Neural cell (in vitro differentiated cells): Measurements from ENCODE around the gene SDK2. TPM values are rescaled to one million over a fixed set of nuclear protein-coding genes. Genes with fewer than 3 reads are reported as not detected.
"Not testable (repeated sequence)": the region's sequence is repeated elsewhere in the genome, so short reads cannot be mapped to it uniquely, and the experiment has no call there.

Source experiments
- H2AFZ ChIP-seq: fragments of 200-600, 300-800 bp; sonication (generic), shearing (Covaris generic); 2 replicates; pipeline ENCODE4 v1.6.0; 2014; ENCODE audit warnings: low read depth, mild to moderate bottlenecking, antibody characterized with exemption, low read length, moderate library complexity
- H3F3A ChIP-seq: fragments of 200-600 bp; shearing (Covaris generic); 2 replicates; pipeline ENCODE4 v1.6.1; 2016; ENCODE audit warnings: mild to moderate bottlenecking, moderate library complexity, mixed read lengths, antibody characterized with exemption, low read length; ENCODE audit not compliant: insufficient read depth, poor library complexity, severe bottlenecking
- H3K27ac ChIP-seq: fragments of 200-600, 300-800 bp; sonication (generic), shearing (Covaris generic); 2 replicates; pipeline ENCODE4 v1.5.1; 2014; ENCODE audit warnings: mild to moderate bottlenecking, low read length, moderate library complexity
- H3K27me3 ChIP-seq: fragments of 300-800, 200-600 bp; sonication (generic), shearing (Covaris generic); 2 replicates; pipeline ENCODE4 v1.6.0; 2014; ENCODE audit warnings: mild to moderate bottlenecking, low read depth, low read length, moderate library complexity; ENCODE audit not compliant: insufficient read depth
- H3K36me3 ChIP-seq: fragments of 300-800, 200-600 bp; sonication (generic), shearing (Covaris generic); 2 replicates; pipeline ENCODE4 v1.5.1; 2014; ENCODE audit warnings: mild to moderate bottlenecking, antibody characterized with exemption, low read length, moderate library complexity; ENCODE audit not compliant: insufficient read depth
- H3K4me2 ChIP-seq: fragments of 300-800, 200-600 bp; sonication (generic), shearing (Covaris generic); 2 replicates; pipeline ENCODE4 v1.6.0; 2014; ENCODE audit warnings: mild to moderate bottlenecking, low read length
- H3K4me3 ChIP-seq: fragments of 300-800, 200-600 bp; sonication (generic), shearing (Covaris generic); 2 replicates; pipeline ENCODE4 v1.5.1; 2014; ENCODE audit warnings: mild to moderate bottlenecking, low read length, moderate library complexity
- H3K79me2 ChIP-seq: fragments of 200-600 bp; shearing (Covaris generic); replicated peaks from 2 replicates; pipeline ENCODE4 v1.6.0; 2014; ENCODE audit warnings: mild to moderate bottlenecking, low read length, moderate library complexity; ENCODE audit not compliant: insufficient read depth
- H3K9ac ChIP-seq: fragments of 300-800, 200-600 bp; sonication (generic), shearing (Covaris generic); 2 replicates; pipeline ENCODE4 v1.6.1; 2016; ENCODE audit warnings: mild to moderate bottlenecking, low read length, mixed read lengths
- H3K9me2 ChIP-seq: fragments of 200-600 bp; shearing (Covaris generic); 2 replicates; pipeline ENCODE4 v1.6.1; 2016; ENCODE audit warnings: mild to moderate bottlenecking, low read length, mixed read lengths; ENCODE audit not compliant: insufficient read depth
- H3K9me3 ChIP-seq: fragments of 200-600, 300-800 bp; sonication (generic), shearing (Covaris generic); 2 replicates; pipeline ENCODE4 v1.6.1; 2016; ENCODE audit warnings: mild to moderate bottlenecking, mixed run types, low read length, moderate library complexity, mixed read lengths
- H4K20me1 ChIP-seq: fragments of 200-600 bp; shearing (Covaris generic); 2 replicates; pipeline ENCODE4 v1.6.1; 2016; ENCODE audit warnings: mild to moderate bottlenecking, mixed run types; ENCODE audit not compliant: insufficient read depth
- EP300 ChIP-seq: fragments of 450-650 bp; conservative IDR thresholded peaks from 2 replicates; pipeline ENCODE4 v1.6.1; 2014; ENCODE audit warnings: antibody characterized with exemption, mild to moderate bottlenecking, moderate library complexity; ENCODE audit not compliant: poor library complexity, severe bottlenecking
- EZH2 ChIP-seq: fragments of 200-600, 300-800 bp; shearing (Covaris generic), sonication (generic); IDR thresholded peaks from 2 replicates; pipeline ENCODE4 v1.6.1; 2014; ENCODE audit warnings: antibody characterized with exemption, low read length, borderline replicate concordance, mild to moderate bottlenecking; ENCODE audit not compliant: insufficient read depth, poor library complexity, severe bottlenecking
- MXI1 ChIP-seq: fragments of 450-650 bp; conservative IDR thresholded peaks from 2 replicates; pipeline ENCODE4 v1.6.1; 2014; ENCODE audit warnings: antibody characterized with exemption, mild to moderate bottlenecking; ENCODE audit not compliant: poor library complexity, severe bottlenecking
- POLR2AphosphoS5 ChIP-seq: IDR thresholded peaks from 2 replicates; pipeline ENCODE4 v1.6.1; 2012
- RAD21 ChIP-seq: fragments of 450-650 bp; conservative IDR thresholded peaks from 2 replicates; pipeline ENCODE4 v1.6.1; 2014; ENCODE audit warnings: antibody characterized with exemption, mild to moderate bottlenecking, moderate library complexity
- SMC3 ChIP-seq: fragments of 450-650 bp; conservative IDR thresholded peaks from 2 replicates; pipeline ENCODE4 v1.6.1; 2014; ENCODE audit warnings: antibody characterized with exemption, mild to moderate bottlenecking, moderate library complexity; ENCODE audit not compliant: poor library complexity
- TAF1 ChIP-seq: IDR thresholded peaks from 2 replicates; pipeline ENCODE4 v1.6.1; 2012; ENCODE audit warnings: low read depth
- polyA plus RNA-seq: library from polyadenylated mRNA; depleted of rRNA; stranded (reverse); fragments of >200 nt; gene quantifications from 2 replicates; pipeline ENCODE4 v1.2.3, GENCODE V29; 2014
- TF ChIP-seq, protein P1 (sequence below): fragments of 450-650 bp; IDR thresholded peaks from 2 replicates; pipeline ENCODE4 v1.5.1; 2014; ENCODE audit warnings: antibody characterized with exemption, mild to moderate bottlenecking, moderate library complexity; ENCODE audit not compliant: poor library complexity, severe bottlenecking
- TF ChIP-seq, protein P2 (sequence below): IDR thresholded peaks from 2 replicates; pipeline ENCODE4 v1.6.1; 2012; ENCODE audit warnings: borderline replicate concordance

SDK2 gene
- polyA plus RNA-seq, 1 donor from 2014 or later, result 0.73 TPM

DNA sequence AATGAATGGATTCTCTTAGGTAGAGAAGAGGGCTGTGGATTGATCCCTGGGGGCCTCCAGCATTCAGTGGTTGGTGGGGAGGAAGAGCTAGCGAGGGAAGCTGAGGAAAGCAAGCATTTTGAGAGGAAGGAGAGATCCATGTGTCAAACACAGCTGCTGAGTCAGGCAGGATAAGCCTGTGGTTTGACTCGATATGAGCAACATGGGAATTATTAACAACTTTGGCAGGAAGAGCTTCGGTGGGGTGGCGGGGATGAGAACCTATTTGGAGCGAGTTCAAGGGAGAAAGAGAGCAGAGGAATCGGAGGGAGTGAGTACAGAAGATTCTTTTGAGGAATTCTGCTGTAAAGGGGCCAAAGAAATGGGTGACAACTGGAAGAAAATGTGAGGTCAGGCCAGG, 273.0 kb downstream of the SDK2 start:
- H2AFZ ChIP-seq, result no peak overlapping the region
- no peaks in the 10 kb centered on the region for H3K9me2 ChIP-seq
- no peaks in the 10 kb centered on the region for H3K36me3 ChIP-seq
- no peaks in the 10 kb centered on the region for H3K9me3 ChIP-seq
- no peaks in the 10 kb centered on the region for H3F3A ChIP-seq
- no peaks in the 10 kb centered on the region for H4K20me1 ChIP-seq
- H3K27me3 ChIP-seq, result no peaks in the 10 kb centered on the region
- H3K4me3 ChIP-seq, result no peak overlapping the region
- H3K9ac ChIP-seq, result no peak overlapping the region
- H3K79me2 ChIP-seq, result no peaks in the 10 kb centered on the region
- H3K27ac ChIP-seq, result no peak overlapping the region
- no peak for TF ChIP-seq MXI1
- no peak for TF ChIP-seq TAF1
- TF ChIP-seq EP300, result no peak
- H3K4me2 ChIP-seq, result no peak overlapping the region

DNA sequence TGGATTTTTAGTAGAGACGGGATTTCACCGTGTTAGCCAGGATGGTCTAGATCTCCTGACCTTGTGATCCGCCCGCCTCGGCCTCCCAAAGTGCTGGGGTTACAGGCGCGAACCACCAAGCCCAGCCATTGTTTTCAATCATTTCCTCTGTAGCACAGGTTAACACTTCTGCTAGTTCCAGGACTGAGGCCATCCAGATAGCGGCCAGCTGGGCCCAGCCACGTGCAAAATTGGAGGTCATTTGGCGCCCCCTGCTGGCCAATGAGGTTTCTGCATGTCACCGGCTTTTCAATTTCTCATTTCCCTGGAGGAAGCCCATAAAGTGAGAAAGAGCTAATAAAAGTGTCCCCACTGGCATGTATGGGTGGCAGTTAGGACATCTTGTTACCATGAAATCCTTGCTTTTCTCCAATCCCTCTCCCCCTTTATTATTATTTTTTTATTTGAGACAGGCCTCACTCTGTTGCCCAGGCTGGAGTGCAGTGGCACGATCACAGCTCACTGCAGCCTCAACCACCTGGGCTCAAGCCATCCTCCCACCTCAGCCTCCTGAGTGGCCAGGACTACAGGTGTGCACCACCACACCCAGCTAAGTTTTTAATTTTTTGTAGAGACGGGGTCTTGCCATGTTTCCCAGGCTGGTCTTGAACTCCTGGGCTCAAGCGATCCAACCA, 274.3 kb downstream of the SDK2 start:
- not testable (repeated sequence) for H2AFZ ChIP-seq, H3K4me2 ChIP-seq, H4K20me1 ChIP-seq, H3K36me3 ChIP-seq, H3K9me3 ChIP-seq, H3K79me2 ChIP-seq, H3K9me2 ChIP-seq, H3F3A ChIP-seq, H3K27me3 ChIP-seq, H3K4me3 ChIP-seq, H3K27ac ChIP-seq, H3K9ac ChIP-seq
- TF ChIP-seq SMC3 (peak; percentile 99), MXI1 (peak; percentile 25), RAD21 (peak; percentile 98)
- TF ChIP-seq, protein P1, sequence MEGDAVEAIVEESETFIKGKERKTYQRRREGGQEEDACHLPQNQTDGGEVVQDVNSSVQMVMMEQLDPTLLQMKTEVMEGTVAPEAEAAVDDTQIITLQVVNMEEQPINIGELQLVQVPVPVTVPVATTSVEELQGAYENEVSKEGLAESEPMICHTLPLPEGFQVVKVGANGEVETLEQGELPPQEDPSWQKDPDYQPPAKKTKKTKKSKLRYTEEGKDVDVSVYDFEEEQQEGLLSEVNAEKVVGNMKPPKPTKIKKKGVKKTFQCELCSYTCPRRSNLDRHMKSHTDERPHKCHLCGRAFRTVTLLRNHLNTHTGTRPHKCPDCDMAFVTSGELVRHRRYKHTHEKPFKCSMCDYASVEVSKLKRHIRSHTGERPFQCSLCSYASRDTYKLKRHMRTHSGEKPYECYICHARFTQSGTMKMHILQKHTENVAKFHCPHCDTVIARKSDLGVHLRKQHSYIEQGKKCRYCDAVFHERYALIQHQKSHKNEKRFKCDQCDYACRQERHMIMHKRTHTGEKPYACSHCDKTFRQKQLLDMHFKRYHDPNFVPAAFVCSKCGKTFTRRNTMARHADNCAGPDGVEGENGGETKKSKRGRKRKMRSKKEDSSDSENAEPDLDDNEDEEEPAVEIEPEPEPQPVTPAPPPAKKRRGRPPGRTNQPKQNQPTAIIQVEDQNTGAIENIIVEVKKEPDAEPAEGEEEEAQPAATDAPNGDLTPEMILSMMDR, result peak; percentile 95

DNA sequence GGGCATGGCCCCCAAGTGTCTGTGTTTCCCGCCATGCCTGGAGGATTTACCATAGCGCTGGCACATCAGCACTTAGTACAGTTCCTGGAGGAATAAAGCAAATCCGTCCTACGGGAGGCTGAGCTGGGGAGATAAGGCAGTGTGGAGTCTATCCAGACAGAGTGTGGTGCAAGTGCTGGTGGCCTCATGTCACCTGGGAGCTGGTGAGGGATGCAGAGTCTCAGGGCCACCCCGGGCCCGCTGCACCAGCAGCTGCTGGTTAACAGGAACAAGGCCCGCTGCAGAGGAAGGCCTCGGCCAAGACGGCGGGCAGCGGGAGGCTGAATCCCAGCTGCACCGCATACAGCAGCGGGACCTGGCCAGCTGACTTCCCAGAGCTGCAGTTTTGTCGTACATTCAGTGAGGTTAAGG, 275.1 kb downstream of the SDK2 start:
- H3K27ac ChIP-seq, result no peak overlapping the region
- H3K9ac ChIP-seq, result no peak overlapping the region
- TF ChIP-seq RAD21, result no peak
- TF ChIP-seq TAF1, result no peak
- no peak for TF ChIP-seq EZH2
- no peak for TF ChIP-seq POLR2AphosphoS5
- TF ChIP-seq, protein P2, sequence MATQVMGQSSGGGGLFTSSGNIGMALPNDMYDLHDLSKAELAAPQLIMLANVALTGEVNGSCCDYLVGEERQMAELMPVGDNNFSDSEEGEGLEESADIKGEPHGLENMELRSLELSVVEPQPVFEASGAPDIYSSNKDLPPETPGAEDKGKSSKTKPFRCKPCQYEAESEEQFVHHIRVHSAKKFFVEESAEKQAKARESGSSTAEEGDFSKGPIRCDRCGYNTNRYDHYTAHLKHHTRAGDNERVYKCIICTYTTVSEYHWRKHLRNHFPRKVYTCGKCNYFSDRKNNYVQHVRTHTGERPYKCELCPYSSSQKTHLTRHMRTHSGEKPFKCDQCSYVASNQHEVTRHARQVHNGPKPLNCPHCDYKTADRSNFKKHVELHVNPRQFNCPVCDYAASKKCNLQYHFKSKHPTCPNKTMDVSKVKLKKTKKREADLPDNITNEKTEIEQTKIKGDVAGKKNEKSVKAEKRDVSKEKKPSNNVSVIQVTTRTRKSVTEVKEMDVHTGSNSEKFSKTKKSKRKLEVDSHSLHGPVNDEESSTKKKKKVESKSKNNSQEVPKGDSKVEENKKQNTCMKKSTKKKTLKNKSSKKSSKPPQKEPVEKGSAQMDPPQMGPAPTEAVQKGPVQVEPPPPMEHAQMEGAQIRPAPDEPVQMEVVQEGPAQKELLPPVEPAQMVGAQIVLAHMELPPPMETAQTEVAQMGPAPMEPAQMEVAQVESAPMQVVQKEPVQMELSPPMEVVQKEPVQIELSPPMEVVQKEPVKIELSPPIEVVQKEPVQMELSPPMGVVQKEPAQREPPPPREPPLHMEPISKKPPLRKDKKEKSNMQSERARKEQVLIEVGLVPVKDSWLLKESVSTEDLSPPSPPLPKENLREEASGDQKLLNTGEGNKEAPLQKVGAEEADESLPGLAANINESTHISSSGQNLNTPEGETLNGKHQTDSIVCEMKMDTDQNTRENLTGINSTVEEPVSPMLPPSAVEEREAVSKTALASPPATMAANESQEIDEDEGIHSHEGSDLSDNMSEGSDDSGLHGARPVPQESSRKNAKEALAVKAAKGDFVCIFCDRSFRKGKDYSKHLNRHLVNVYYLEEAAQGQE, result no peak
- no peak for TF ChIP-seq EP300
- no peak for TF ChIP-seq SMC3
- TF ChIP-seq MXI1, result no peak
- TF ChIP-seq, protein P1, result no peak

More for the DNA sequence above, 275.1 kb downstream of the SDK2 start:
- Histone ChIP-seq H2AFZ (no peak overlapping the region), H3K9me3 (no peaks in the 10 kb centered on the region), H3K36me3 (no peaks in the 10 kb centered on the region), H3K4me2 (no peak overlapping the region), H4K20me1 (no peaks in the 10 kb centered on the region), H3F3A (no peaks in the 10 kb centered on the region), H3K9me2 (no peaks in the 10 kb centered on the region), H3K79me2 (no peaks in the 10 kb centered on the region), H3K4me3 (no peak overlapping the region), H3K27me3 (no peaks in the 10 kb centered on the region)
